Esophagus muscularis mucosa (tissue), 4 donors: Measurements from ENCODE around the gene NCAPH2.

Source experiments
- CTCF ChIP-seq, 3 experiments: fragments of 200-600 bp in 2 of 3; fragments of 450-650 bp in 1 of 3; sonication (generic) in 2 of 3; IDR thresholded peaks; one replicate each; pipeline ENCODE4 v1.5.1; 2017 to 2019; ENCODE audit warnings: antibody characterized with exemption in 3 of 3, mild to moderate bottlenecking in 2 of 3, moderate library complexity in 1 of 3
- EP300 ChIP-seq: sonication (generic); formaldehyde crosslinking; IDR thresholded peaks from one replicate; pipeline ENCODE4 v1.6.1; 2017; ENCODE audit warnings: antibody characterized with exemption
- POLR2A ChIP-seq: fragments of 450-650 bp; IDR thresholded peaks from one replicate; pipeline ENCODE4 v1.6.1; 2017; ENCODE audit warnings: antibody characterized with exemption, moderate library complexity, mild to moderate bottlenecking, low read depth
- POLR2AphosphoS5 ChIP-seq, 2 donors: sonication (generic); formaldehyde crosslinking; IDR thresholded peaks; one replicate each; pipeline ENCODE4 v1.6.1; 2017; ENCODE audit warnings: antibody characterized with exemption in 2 of 2

- TF ChIP-seq CTCF (IDR thresholded peaks at IDR 0.05) (no peak), EP300 (no peak), POLR2A (no peak), POLR2AphosphoS5 (IDR thresholded peaks at IDR 0.05) (no peak)
These were observed 5.2 kb upstream of the NCAPH2 start for GRCh38 chr22:50502628-50503474.
